ENCODE results near the gene PLEKHS1. TPM values are rescaled to one million over a fixed set of nuclear protein-coding genes. Genes with fewer than 3 reads are reported as not detected.
A peak's percentile ranks its signal among the peaks of the same experiment; 100 is the strongest.

Gene PLEKHS1
- not detected in 2 replicates for total RNA-seq

GRCh38 chr10:113751181-113751732 lies at the start of gene PLEKHS1:
TSS of gene PLEKHS1 (plus strand) at chr10:113751682. CDS start at chr10:113755278, 3,596 bp downstream.
- DNase-seq (ENCODE audit: low read depth in 2 of 2) = no peak

- peak; percentile 53 to 76 for DNase-seq (ENCODE audit: low read depth in 2 of 2)
Measured at GRCh38 chr10:113704637-113705343, 46.7 kb upstream of the PLEKHS1 start.

GRCh38 chr10:113705344-113705652 lies 46.2 kb upstream of the PLEKHS1 start:
- no peak for DNase-seq (ENCODE audit: low read depth in 2 of 2)

- peak in 1 of 2 donors; percentile 11 for DNase-seq (ENCODE audit: low read depth in 2 of 2)
Measured at GRCh38 chr10:113706623-113707022, 44.9 kb upstream of the PLEKHS1 start.

- DNase-seq (ENCODE audit: low read depth in 2 of 2) = no peak
Measured at GRCh38 chr10:113708640-113709039, 42.8 kb upstream of the PLEKHS1 start.

- peak; percentile 46 to 59 for DNase-seq (ENCODE audit: low read depth in 2 of 2)
Measured at GRCh38 chr10:113709221-113709838, 42.2 kb upstream of the PLEKHS1 start.

GRCh38 chr10:113711142-113711541 lies 40.3 kb upstream of the PLEKHS1 start:
- DNase-seq (ENCODE audit: low read depth in 2 of 2) = no peak

GRCh38 chr10:113712024-113712423 lies 39.5 kb upstream of the PLEKHS1 start:
- DNase-seq (ENCODE audit: low read depth in 2 of 2) = no peak

GRCh38 chr10:113712755-113713639 lies 38.5 kb upstream of the PLEKHS1 start:
- no peak for DNase-seq (ENCODE audit: low read depth in 2 of 2)

GRCh38 chr10:113713640-113713982 lies 37.9 kb upstream of the PLEKHS1 start:
- no peak for DNase-seq (ENCODE audit: low read depth in 2 of 2)

GRCh38 chr10:113716109-113716910 lies 35.2 kb upstream of the PLEKHS1 start:
- DNase-seq (ENCODE audit: low read depth in 2 of 2) = no peak

- no peak for DNase-seq (ENCODE audit: low read depth in 2 of 2)
Measured at GRCh38 chr10:113718969-113719822, 32.3 kb upstream of the PLEKHS1 start.

GRCh38 chr10:113720386-113720785 lies 31.1 kb upstream of the PLEKHS1 start:
- no peak for DNase-seq (ENCODE audit: low read depth in 2 of 2)

GRCh38 chr10:113732160-113732881 lies 19.2 kb upstream of the PLEKHS1 start:
- DNase-seq (ENCODE audit: low read depth in 2 of 2) = no peak

GRCh38 chr10:113732966-113733365 lies 18.5 kb upstream of the PLEKHS1 start:
- no peak for DNase-seq (ENCODE audit: low read depth in 2 of 2)

- DNase-seq (ENCODE audit: low read depth in 2 of 2) = no peak
Measured at GRCh38 chr10:113733635-113734034, 17.8 kb upstream of the PLEKHS1 start.

- no peak for DNase-seq (ENCODE audit: low read depth in 2 of 2)
Measured at GRCh38 chr10:113735913-113736312, 15.6 kb upstream of the PLEKHS1 start.

GRCh38 chr10:113736576-113736975 lies 14.9 kb upstream of the PLEKHS1 start:
- DNase-seq (ENCODE audit: low read depth in 2 of 2) = no peak

- no peak for DNase-seq (ENCODE audit: low read depth in 2 of 2)
Measured at GRCh38 chr10:113739031-113739430, 12.5 kb upstream of the PLEKHS1 start.

GRCh38 chr10:113739577-113739976 lies 11.9 kb upstream of the PLEKHS1 start:
- no peak for DNase-seq (ENCODE audit: low read depth in 2 of 2)
